Natural killer cell treated with Interleukin-12 subunit alpha and Interleukin-12 subunit beta and Interleukin-15 and Interleukin-18, amount 100 ng/mL, for 72 hours (primary cell): ENCODE results near the gene ANAPC4. TPM values are rescaled to one million over a fixed set of nuclear protein-coding genes. Genes with fewer than 3 reads are reported as not detected.

Experiments
- ATAC-seq, 2 donors: fragments of 150-1000 bp; cut with Tn5 transposase in 1 of 2; sonication (Bioruptor Pico), chemical (Tn5 transposase) in 1 of 2; 2 replicates each; pipeline ENCODE4 v1.10.0; 2021
- DNase-seq: peaks from one replicate; pipeline ENCODE4 v3.0.0; 2022; ENCODE audit warnings: low spot score
- H3K27ac Mint-ChIP-seq, 2 donors: 1 replicate in 1 of 2; 2 replicates in 1 of 2; pipeline ENCODE4 v1.8.0; 2022; ENCODE audit warnings: mixed read lengths in 2 of 2, mild to moderate bottlenecking in 1 of 2, moderate library complexity in 1 of 2
- H3K27me3 Mint-ChIP-seq, 2 donors: 1 replicate in 1 of 2; 2 replicates in 1 of 2; pipeline ENCODE4 v1.8.0; 2022; ENCODE audit warnings: mixed read lengths in 2 of 2
- H3K36me3 Mint-ChIP-seq: one replicate; pipeline ENCODE4 v1.8.0; 2022; ENCODE audit warnings: mixed read lengths
- H3K4me1 Mint-ChIP-seq, 2 donors: 1 replicate in 1 of 2; 2 replicates in 1 of 2; pipeline ENCODE4 v1.8.0; 2022; ENCODE audit warnings: low read depth in 2 of 2, mixed read lengths in 2 of 2, mild to moderate bottlenecking in 1 of 2
- H3K4me3 Mint-ChIP-seq: one replicate; pipeline ENCODE4 v1.8.0; 2022; ENCODE audit warnings: mixed read lengths
- H3K9me3 Mint-ChIP-seq: 2 replicates; pipeline ENCODE4 v1.8.0; 2022; ENCODE audit warnings: mixed read lengths
- total RNA-seq, 2 donors: library from RNA; stranded (reverse); gene quantifications; one replicate each; pipeline ENCODE4 v1.2.3, GENCODE V29; 2022

The ANAPC4 gene
- total RNA-seq, 2 donors from 2014 or later = 43.0 to 66.6 TPM

GRCh38 chr4:25451676-25452075, 74.6 kb downstream of the ANAPC4 start:
- no peak overlapping the region for H3K27ac Mint-ChIP-seq
- H3K4me3 Mint-ChIP-seq = no peak overlapping the region
- no peaks in the 10 kb centered on the region for H3K4me1 Mint-ChIP-seq
- peaks cover 0 to under 1% of the 10 kb centered on the region in 2 donors for H3K27me3 Mint-ChIP-seq
- DNase-seq = no peak
- no peak for ATAC-seq
- no peaks in the 10 kb centered on the region for H3K36me3 Mint-ChIP-seq
- H3K9me3 Mint-ChIP-seq = no peaks in the 10 kb centered on the region

GRCh38 chr4:25452081-25452480, 75.0 kb downstream of the ANAPC4 start:
- H3K4me1 Mint-ChIP-seq = no peaks in the 10 kb centered on the region
- H3K4me3 Mint-ChIP-seq = no peak overlapping the region
- peaks cover 2 to 5% of the 10 kb centered on the region in 2 donors for H3K27me3 Mint-ChIP-seq
- no peaks in the 10 kb centered on the region for H3K9me3 Mint-ChIP-seq
- DNase-seq (no peak), ATAC-seq (no peak)
- H3K27ac Mint-ChIP-seq = no peak overlapping the region
- no peaks in the 10 kb centered on the region for H3K36me3 Mint-ChIP-seq

GRCh38 chr4:25454476-25454875, 77.4 kb downstream of the ANAPC4 start:
- Mint-ChIP-seq H3K27ac (no peak overlapping the region), H3K27me3 (peaks cover 5 to 11% of the 10 kb centered on the region in 2 donors)
- ATAC-seq = no peak

GRCh38 chr4:25457053-25457715, 80.1 kb downstream of the ANAPC4 start:
- ATAC-seq = no peak
- Mint-ChIP-seq H3K27ac (no peak overlapping the region), H3K36me3 (no peaks in the 10 kb centered on the region), H3K9me3 (no peaks in the 10 kb centered on the region), H3K27me3 (peaks cover 5 to 11% of the 10 kb centered on the region in 2 donors), H3K4me3 (no peak overlapping the region), H3K4me1 (no peaks in the 10 kb centered on the region)
- no peak for DNase-seq

More at GRCh38 chr4:25454476-25454875, 77.4 kb downstream of the ANAPC4 start:
- H3K36me3 Mint-ChIP-seq = no peaks in the 10 kb centered on the region
- no peak overlapping the region for H3K4me3 Mint-ChIP-seq
- DNase-seq = no peak
- no peaks in the 10 kb centered on the region for H3K9me3 Mint-ChIP-seq
- H3K4me1 Mint-ChIP-seq = no peaks in the 10 kb centered on the region

- DNase-seq (no peak), ATAC-seq (no peak)
- Mint-ChIP-seq H3K27ac (no peak overlapping the region), H3K36me3 (peaks cover 5% of the 10 kb centered on the region), H3K4me3 (no peak overlapping the region), H3K27me3 (peaks cover 0 to 3% of the 10 kb centered on the region in 2 donors), H3K9me3 (no peaks in the 10 kb centered on the region), H3K4me1 (no peaks in the 10 kb centered on the region)
These were observed 90.1 kb downstream of the ANAPC4 start for GRCh38 chr4:25466966-25467697.

- ATAC-seq = no peak
These were observed 90.8 kb downstream of the ANAPC4 start for GRCh38 chr4:25467843-25468242.

More at GRCh38 chr4:25467843-25468242, 90.8 kb downstream of the ANAPC4 start:
- Mint-ChIP-seq H3K4me1 (no peaks in the 10 kb centered on the region), H3K4me3 (no peak overlapping the region), H3K27ac (no peak overlapping the region), H3K9me3 (no peaks in the 10 kb centered on the region), H3K27me3 (peaks cover 0 to 3% of the 10 kb centered on the region in 2 donors), H3K36me3 (peaks cover 5% of the 10 kb centered on the region)
- no peak for DNase-seq

Other genes with a start within 250 kb of the ANAPC4 start
- 10 to 100 TPM; 11.3 to 11.7 TPM for gene SEPSECS, start 216.8 kb upstream of the ANAPC4 start, total RNA-seq
- 10 to 100 TPM; 31.2 to 31.3 TPM for gene PI4K2B, start 143.2 kb upstream of the ANAPC4 start, total RNA-seq
- gene ZCCHC4, start 64.5 kb upstream of the ANAPC4 start, total RNA-seq = 10 to 100 TPM; 14.7 to 21.8 TPM